Fibroblast of mammary gland (primary cell): Measurements from ENCODE around the gene FLOT1.
"Not testable (repeated sequence)": the region's sequence is repeated elsewhere in the genome, so short reads cannot be mapped to it uniquely, and the experiment has no call there.

Experiments used
- DNase-seq: peaks from one replicate; pipeline ENCODE4 v3.0.0-alpha.2; 2010; ENCODE audit warnings: low read depth
- H3K4me3 ChIP-seq: 2 replicates; pipeline ENCODE4 v1.5.1; 2011; ENCODE audit warnings: low read depth, mild to moderate bottlenecking, low read length, moderate library complexity; ENCODE audit not compliant: control insufficient read depth
- TF ChIP-seq, protein P1 (sequence below): conservative IDR thresholded peaks from 2 replicates; pipeline ENCODE4 v1.5.1; 2011; ENCODE audit warnings: low read depth, low read length, inconsistent platforms; ENCODE audit not compliant: control insufficient read depth, insufficient read depth

FLOT1 gene

DNA sequence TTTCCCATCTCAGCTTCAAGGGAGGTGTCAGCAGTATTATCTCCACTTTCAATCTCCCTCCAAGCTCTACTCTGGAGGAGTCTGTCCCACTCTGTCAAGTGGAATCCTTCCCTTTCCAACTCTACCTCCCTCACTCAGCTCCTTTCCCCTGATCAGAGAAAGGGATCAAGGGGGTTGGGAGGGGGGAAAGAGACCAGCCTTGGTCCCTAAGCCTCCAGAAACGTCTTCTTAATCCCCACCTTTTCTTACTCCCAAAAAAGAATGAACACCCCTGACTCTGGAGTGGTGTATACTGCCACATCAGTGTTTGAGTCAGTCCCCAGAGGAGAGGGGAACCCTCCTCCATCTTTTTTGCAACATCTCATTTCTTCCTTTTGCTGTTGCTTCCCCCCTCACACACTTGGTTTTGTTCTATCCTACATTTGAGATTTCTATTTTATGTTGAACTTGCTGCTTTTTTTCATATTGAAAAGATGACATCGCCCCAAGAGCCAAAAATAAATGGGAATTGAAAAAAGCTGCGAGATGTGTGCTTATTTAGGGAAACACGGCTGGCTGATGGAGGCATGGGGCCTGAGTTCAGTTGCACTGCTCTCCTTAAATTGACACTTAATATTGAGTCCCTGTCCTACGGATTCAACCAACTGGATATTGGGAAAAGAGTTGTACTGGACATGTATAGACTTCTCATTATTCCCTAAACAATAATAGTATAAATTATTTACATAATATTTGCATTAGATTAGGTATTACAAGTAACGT is 17.4 kb downstream of the FLOT1 start:
- TF ChIP-seq, protein P1, sequence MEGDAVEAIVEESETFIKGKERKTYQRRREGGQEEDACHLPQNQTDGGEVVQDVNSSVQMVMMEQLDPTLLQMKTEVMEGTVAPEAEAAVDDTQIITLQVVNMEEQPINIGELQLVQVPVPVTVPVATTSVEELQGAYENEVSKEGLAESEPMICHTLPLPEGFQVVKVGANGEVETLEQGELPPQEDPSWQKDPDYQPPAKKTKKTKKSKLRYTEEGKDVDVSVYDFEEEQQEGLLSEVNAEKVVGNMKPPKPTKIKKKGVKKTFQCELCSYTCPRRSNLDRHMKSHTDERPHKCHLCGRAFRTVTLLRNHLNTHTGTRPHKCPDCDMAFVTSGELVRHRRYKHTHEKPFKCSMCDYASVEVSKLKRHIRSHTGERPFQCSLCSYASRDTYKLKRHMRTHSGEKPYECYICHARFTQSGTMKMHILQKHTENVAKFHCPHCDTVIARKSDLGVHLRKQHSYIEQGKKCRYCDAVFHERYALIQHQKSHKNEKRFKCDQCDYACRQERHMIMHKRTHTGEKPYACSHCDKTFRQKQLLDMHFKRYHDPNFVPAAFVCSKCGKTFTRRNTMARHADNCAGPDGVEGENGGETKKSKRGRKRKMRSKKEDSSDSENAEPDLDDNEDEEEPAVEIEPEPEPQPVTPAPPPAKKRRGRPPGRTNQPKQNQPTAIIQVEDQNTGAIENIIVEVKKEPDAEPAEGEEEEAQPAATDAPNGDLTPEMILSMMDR = no peak
- H3K4me3 ChIP-seq = no peak overlapping the region
- no peak for DNase-seq

DNA sequence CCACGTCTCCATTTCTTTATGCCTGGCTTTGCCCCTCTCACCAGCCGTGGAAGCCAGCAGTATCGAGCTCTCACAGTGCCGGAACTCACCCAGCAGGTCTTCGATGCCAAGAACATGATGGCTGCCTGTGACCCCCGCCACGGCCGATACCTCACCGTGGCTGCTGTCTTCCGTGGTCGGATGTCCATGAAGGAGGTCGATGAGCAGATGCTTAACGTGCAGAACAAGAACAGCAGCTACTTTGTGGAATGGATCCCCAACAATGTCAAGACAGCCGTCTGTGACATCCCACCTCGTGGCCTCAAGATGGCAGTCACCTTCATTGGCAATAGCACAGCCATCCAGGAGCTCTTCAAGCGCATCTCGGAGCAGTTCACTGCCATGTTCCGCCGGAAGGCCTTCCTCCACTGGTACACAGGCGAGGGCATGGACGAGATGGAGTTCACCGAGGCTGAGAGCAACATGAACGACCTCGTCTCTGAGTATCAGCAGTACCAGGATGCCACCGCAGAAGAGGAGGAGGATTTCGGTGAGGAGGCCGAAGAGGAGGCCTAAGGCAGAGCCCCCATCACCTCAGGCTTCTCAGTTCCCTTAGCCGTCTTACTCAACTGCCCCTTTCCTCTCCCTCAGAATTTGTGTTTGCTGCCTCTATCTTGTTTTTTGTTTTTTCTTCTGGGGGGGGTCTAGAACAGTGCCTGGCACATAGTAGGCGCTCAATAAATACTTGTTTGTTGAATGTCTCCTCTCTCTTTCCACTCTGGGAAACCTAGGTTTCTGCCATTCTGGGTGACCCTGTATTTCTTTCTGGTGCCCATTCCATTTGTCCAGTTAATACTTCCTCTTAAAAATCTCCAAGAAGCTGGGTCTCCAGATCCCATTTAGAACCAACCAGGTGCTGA is 18.4 kb downstream of the FLOT1 start:
- not testable (repeated sequence) for DNase-seq
- H3K4me3 ChIP-seq = peak overlapping the region; percentile 21

DNA sequence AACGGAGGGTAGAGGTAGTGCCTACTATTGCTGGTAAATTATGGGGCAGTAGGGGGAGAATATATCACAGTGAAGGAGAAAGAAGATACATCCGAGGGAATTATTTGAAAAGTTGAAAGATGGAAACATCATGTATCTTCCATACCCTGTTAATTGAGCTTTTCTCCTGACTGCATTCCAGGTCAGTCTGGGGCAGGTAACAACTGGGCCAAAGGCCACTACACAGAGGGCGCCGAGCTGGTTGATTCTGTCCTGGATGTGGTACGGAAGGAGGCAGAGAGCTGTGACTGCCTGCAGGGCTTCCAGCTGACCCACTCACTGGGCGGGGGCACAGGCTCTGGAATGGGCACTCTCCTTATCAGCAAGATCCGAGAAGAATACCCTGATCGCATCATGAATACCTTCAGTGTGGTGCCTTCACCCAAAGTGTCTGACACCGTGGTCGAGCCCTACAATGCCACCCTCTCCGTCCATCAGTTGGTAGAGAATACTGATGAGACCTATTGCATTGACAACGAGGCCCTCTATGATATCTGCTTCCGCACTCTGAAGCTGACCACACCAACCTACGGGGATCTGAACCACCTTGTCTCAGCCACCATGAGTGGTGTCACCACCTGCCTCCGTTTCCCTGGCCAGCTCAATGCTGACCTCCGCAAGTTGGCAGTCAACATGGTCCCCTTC is 19.2 kb downstream of the FLOT1 start:
- DNase-seq = not testable (repeated sequence)
- peak overlapping the region; percentile 94 for H3K4me3 ChIP-seq

DNA sequence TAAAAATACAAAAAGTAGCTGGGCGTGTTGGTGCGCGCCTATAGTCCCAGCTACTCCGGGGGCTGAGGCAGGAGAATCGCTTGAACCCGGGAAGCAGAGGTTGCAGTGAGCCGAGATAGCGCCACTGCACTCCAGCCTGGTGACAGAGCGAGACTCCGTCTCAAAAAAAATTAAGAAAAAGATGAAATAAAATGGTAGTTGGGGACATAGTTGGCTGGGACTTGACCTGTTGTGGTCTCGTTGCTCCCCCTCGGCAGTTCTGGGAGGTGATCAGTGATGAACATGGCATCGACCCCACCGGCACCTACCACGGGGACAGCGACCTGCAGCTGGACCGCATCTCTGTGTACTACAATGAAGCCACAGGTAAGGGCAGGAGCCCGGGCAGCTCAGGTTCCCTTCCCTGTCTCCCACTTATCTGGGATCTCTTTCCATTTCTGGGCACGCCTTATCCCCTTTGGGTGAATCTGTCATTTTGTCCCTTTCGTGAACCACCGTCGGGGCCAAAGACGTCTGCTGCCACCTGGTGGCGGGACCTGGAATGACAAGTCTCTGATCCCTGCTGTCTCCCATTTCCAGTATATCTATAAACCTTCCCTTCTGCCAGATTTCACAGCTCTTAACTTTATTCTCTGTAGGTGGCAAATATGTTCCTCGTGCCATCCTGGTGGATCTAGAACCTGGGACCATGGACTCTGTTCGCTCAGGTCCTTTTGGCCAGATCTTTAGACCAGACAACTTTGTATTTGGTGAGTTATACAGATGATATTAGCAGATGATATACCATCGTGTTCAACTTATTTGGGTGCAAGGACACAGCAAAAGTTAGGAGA is 20.0 kb downstream of the FLOT1 start:
- peak; percentile 76 for DNase-seq
- TF ChIP-seq, protein P1 = peak; percentile 85
- peak overlapping the region; percentile 94 for H3K4me3 ChIP-seq

DNA sequence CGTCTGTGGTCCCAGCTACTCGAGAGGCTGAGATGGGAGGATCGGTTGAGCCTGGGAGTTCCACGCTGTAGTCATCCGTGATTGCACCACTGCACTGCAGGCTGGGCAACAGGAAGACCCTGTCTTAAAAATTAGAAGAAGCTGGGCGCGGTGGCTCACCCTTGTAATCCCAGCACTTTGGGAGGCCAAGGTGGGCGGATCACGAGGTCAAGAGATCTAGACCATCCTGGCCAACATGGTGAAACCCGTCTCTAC is 20.5 kb downstream of the FLOT1 start:
- H3K4me3 ChIP-seq = peak overlapping the region; percentile 94
- DNase-seq = peak; percentile 57

DNA sequence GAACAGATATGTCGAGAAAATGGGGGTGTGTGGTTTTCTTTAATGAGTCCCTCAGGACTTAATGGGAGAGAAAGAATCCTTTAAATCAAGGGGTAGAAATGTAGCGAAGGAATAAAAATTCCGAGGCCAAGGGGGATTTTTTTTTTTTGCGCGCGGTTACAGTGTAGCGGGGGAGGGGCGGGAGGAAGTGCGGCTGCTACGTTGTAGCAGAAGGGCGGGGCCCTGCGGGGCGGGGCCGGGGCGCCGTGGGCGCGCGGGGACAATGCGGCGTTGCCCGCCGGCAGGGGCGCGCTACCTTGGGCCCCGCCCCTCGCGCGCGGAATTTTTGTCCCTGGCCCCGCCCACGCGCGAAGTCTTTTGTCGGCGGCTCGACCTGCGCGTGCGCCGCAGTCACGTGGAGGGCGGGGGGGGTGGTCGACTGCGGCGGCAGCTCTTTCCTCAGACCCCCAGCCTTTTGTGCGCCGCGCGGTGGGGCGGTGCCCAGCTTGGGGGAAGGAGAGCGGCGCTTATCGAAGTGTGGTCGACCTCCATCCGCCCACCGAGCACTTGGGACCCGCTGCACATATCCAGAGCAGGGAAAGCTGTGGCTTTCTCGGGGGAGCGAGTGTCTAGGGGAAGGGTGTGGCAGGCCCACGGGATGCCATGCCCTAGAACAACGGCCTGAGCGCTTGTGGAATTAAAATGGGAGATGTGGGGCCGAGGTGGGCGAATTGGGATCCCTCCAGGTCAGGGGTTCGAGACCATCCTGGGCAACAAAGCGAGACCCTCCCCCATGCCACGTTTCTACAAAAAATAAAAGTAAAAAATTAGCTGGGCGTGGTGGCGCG is 21.1 kb downstream of the FLOT1 start:
- H3K4me3 ChIP-seq = peak overlapping the region; percentile 100
- TF ChIP-seq, protein P1 = no peak
- DNase-seq = peak; percentile 83

DNA sequence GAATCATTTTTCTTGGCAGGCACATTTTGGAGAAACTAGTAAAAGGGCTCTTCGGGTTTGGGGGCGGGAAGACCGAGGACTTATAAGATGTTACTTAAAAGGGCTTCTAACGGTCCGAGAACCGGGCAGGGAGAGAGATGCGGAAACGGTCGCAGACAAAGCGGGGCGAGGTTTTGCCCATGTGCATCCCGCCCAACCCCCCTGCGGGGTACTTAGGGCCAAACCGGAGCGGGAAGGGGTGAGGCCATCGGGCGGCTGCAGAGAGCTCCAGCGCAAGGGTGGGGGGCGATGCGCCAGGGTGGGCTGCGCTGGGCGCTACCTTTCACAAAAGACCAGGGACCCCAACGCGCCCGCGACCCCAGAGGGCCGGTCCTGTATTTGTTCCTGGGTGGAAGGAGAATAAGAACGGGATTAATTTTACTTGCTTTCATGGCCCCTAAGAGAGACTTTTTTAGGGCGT is 21.7 kb downstream of the FLOT1 start:
- TF ChIP-seq, protein P1 = no peak
- peak; percentile 45 for DNase-seq
- H3K4me3 ChIP-seq = peak overlapping the region; percentile 100
